ENCODE results near the gene CRTAC1.

CRTAC1 gene

DNA sequence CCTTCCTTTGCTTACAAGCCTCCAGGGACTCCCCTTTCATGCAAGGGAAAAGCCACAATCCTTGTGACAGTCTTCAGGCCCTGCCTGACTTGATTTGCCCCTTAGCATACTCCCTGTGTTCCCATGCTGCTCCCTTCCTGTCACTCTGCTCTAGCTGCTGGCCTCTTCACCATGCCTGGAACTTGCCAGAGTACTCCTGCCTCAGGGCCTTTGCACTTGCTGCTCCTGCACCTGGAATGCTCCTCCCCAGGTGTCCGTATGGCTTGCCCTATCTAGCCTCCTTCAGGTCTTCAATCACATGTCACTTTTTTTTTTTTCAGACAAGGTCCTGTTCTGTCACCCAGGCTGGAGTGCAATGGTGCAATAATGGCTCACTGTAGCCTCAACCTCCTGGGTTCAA lies 203.5 kb downstream of the CRTAC1 start:
- DNase-seq, result no peak

DNA sequence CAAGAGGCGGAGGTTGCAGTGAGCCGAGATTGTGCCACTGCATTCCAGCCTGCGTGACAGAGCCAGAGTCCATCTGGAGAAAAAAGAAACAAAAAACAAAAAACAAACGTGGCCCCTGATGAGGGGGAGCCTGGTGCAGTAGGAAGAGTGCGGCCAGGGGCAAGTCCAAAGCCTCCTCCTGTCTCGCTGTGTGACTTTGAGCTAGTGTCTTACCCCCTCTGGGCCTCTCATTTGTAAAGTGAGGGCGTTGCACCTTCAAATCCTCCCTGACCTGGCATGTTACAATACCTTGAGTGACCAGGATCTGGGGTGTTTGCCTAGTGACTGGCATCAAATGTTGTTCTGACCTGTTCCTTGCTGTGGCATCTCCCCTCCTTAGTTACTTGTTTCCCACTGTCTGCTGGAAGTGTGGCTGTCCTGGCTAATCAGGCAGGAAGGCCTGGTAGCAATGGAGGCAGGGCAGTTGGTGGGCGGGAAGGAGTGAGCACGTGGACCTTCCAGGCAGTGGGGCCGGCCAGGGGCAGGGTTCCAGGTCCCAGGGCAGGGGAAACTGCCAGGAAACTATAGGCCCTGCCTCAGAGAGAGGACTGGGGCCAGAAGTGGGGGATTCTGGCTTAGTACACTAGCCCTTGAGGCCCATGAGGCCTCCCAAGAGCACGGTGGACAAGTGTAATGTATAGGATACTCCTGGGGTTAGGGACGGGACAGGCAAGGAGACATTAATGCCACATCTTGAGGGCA lies 205.2 kb downstream of the CRTAC1 start:
- DNase-seq, result no peak

DNA sequence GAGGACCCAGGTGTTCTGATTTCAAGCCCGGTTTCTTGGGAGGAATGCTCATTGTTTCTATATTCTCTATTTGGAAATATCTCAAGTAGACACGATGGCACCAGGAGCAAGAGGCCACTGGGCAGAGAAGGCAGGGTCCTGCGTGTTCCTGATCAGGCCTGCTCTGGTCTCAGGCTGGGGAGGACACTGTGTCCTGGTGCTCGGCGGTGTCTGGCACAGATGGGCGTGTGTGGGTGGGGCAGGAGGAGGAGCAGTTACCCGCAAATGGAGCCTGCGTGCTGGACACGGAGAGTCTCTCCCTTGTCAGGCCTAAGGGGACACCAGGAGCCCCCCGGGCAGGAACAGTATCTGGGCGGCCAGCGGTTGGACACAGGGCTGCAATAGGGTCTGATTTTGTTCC lies 206.7 kb downstream of the CRTAC1 start:
- no peak for DNase-seq

DNA sequence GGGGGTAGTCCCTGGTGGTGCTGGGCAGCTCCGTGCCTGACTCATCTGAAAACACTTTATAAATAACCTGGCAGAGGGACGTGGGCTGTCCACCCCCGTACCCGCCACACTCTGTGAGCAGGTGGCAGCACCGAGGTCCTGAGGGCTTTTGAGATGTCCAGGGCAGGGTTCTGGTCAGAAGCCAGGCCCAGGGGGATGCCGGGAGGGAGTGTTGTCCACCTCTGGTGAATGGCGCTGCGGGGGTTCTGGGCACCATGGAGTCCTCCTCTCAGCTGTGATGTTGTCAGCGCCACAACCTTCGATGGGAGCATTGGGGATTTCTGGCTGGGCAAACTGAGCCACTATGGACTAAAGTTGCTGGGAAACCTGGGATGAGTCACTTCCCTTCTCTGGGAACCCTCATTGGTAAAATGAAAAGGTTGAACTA lies 208.1 kb downstream of the CRTAC1 start:
- no peak for DNase-seq

DNA sequence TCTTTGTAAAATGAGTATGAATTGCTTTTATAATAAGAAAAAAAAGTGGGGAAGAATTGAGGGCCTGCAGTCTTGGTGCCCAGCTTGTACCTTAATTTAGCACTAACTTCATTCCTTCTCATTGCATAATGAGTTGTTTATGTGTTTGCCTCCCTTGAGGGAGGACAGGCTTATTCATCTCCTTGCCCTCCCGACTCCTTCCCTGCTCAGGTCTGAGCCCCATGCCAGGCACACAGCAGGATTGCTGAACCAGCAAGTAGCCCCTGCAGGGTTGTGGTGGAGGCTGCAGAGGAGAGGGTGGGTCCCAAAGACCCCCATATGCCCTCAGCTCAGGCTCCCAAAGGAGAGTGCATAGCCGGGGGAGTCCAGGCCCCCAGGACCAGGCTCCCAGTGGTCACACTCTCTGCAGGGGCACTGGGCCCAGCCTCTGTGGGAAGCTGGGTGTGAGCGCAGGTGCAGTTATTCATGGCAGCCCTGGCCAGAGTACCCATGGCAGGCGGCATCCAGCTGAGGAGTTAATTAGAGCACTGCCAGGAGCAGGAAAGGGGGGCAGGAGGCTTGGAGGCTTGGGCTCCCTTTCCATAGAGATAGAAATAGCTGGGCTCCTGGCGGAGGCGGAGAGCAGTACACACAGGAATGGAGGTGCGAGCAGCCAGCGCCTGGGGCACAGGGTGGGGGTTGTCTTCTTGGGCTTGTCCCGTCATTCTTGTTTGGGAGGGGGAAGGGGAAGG lies 208.9 kb downstream of the CRTAC1 start:
- DNase-seq, result no peak

DNA sequence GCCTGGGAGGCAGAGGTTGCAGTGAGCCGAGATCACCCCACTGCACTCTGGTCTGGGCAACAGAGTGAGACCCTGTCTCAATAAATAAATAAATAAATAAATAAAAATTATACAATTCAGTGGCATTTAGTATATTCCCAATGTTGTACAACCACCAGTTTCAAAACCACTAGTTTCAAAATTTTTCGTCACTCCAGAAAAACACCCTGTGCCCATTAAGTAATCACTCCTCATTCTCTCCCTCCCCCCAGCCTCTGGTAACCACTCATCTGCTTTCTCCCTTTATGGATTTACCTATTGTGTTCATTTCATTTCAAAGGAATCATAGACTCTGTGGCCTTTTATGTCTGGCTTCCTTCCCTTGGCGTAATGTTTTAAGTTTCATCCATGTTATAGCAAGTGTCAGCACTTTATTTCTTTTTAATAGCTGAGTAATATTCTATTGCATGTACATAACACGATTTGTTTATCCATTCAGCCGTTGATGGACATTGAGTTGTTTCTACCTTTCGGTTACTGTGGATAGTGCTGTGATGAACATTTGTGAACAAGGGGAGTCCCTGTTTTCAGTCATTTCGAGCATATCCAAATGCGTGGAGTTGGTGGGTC lies 210.2 kb downstream of the CRTAC1 start:
- no peak for DNase-seq

DNA sequence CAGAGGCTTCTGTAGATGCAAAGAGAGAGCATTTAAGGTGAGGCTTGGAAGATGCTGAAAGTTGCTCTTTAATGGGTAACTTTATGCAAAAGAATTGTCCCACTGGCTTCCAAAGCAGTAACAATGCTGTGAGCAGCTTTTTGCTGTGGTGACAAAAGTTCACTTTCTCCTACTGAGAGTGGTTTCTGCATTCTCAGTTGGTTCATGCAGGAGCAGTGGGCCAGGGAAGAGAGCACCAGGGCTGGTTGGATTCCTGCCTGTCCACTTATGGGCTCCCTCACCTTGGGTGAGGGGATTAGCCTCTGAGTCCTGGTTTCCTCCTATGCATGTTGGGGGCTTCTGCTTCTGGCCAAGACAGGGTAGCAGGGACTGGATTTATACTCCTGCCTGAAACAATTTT lies 211.8 kb downstream of the CRTAC1 start:
- no peak for DNase-seq

DNA sequence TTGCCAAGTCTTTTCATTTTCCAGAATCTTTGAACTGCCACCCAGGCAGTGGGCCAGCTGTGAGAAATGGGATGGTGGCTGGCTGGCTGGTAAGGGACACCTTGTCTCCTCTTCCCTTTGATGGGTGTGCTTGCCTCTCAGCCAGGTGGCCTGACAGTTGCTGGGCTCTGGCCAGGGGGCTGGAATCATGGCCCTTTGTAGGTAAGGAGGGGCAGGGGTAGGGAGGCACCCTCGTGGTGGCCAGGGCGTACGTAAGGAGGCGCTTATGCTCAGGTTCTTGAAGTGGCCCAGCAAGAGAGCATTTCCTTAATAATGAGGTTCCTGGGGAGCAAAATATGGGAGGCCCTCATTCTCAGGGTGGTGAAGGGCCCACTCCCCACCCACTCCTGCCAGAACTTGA lies 213.8 kb downstream of the CRTAC1 start:
- DNase-seq, result no peak

Measured in stimulated activated CD4-positive, alpha-beta T cell treated with anti-CD3 and anti-CD28 coated beads, Interleukin-2, amount 100 ng/mL, for 48 hours (primary cell).